K562 (cell line): ENCODE measurements around the gene SLC28A3. TPM values are rescaled to one million over a fixed set of nuclear protein-coding genes. Genes with fewer than 3 reads are reported as not detected.

Experiments used
- ATAC-seq: fragments of 200-7000 bp; cut with Tn5 transposase; 3 replicates; pipeline ENCODE4 v1.9.1; 2020; ENCODE audit warnings: moderate library complexity
- BruUV-seq: library from RNA; stranded (reverse); fragments of 400-500 nt; replicated peaks from 2 replicates; lab custom pipeline; 2021; lab: Mats Ljungman, UMichigan
- CTCF ChIA-PET: fragments of 300-600 bp; formaldehyde crosslinking; extraction: SDS; loops from one replicate; lab custom pipeline; 2021; ENCODE audit warnings: low intra/inter-chr PET ratio; lab: Yijun Ruan, JAX
- POLR2A ChIA-PET: fragments of 300-600, 350-650 bp; sonication (Branson Sonifier 250); formaldehyde crosslinking; extraction: SDS; loops from one replicate; lab custom pipeline; 2021; ENCODE audit warnings: antibody characterized with exemption, inconsistent platforms; lab: Yijun Ruan, JAX
- DNase-seq, 4 experiments: peaks; one replicate each; pipeline versions ENCODE4 v3.0.0 to v3.0.0-alpha.2; 2011 to 2018; ENCODE audit warnings: low spot score in 3 of 4, mixed read lengths in 3 of 4; ENCODE audit errors: extremely low read depth in 1 of 4
- FAIRE-seq: peaks from 2 replicates; lab custom pipeline; 2011; peaks lifted over from hg19 to GRCh38; lab: Jason Lieb, UNC
- H2AFZ ChIP-seq: 2 replicates; pipeline ENCODE4 v1.6.0; 2011; ENCODE audit warnings: low read depth, low read length, control low read depth, inconsistent platforms
- H3K27ac ChIP-seq: fragments of 200-600 bp; 3 replicates; pipeline ENCODE4 v1.8.0; 2011; ENCODE audit warnings: low read depth, mild to moderate bottlenecking, control low read depth, inconsistent platforms, low read length, moderate library complexity, mixed read lengths; ENCODE audit errors: extremely low read depth
- H3K27me3 ChIP-seq, 2 experiments: fragments of 300-600 bp in 1 of 2; 2 replicates in 1 of 2; 3 replicates in 1 of 2; pipeline versions ENCODE4 v1.6.0 to v1.8.0; 2011; ENCODE audit warnings: inconsistent platforms in 2 of 2, low read length in 2 of 2, mild to moderate bottlenecking in 1 of 2, mixed read lengths in 1 of 2, moderate library complexity in 1 of 2; ENCODE audit not compliant: control insufficient read depth in 2 of 2, insufficient read depth in 2 of 2
- H3K36me3 ChIP-seq: fragments of 300-600 bp; 3 replicates; pipeline ENCODE4 v1.8.0; 2011; ENCODE audit warnings: mild to moderate bottlenecking, low read length, inconsistent platforms; ENCODE audit not compliant: control insufficient read depth, insufficient read depth
- H3K4me1 ChIP-seq, 2 experiments: fragments of 200-600 bp in 1 of 2; replicated peaks in 1 of 2; 2 replicates in 1 of 2; 3 replicates in 1 of 2; pipeline versions ENCODE4 v1.5.1 to v1.8.0; 2011; ENCODE audit warnings: inconsistent platforms in 2 of 2, low read length in 2 of 2, mild to moderate bottlenecking in 1 of 2, mixed read lengths in 1 of 2, moderate library complexity in 1 of 2; ENCODE audit not compliant: control insufficient read depth in 2 of 2, insufficient read depth in 2 of 2
- H3K4me2 ChIP-seq: 2 replicates; pipeline ENCODE4 v1.6.1; 2011; ENCODE audit warnings: low read length, control low read depth, inconsistent platforms, mixed read lengths; ENCODE audit not compliant: insufficient read depth
- H3K4me3 ChIP-seq: fragments of 200-600 bp; sonication (generic), shearing (Covaris generic); 2 replicates; pipeline ENCODE4 v1.5.1; 2016; ENCODE audit warnings: control low read depth, inconsistent platforms
- H3K79me2 ChIP-seq: fragments of 200-600 bp; 3 replicates; pipeline ENCODE4 v1.8.0; 2011; ENCODE audit warnings: low read length, inconsistent platforms; ENCODE audit not compliant: control insufficient read depth, insufficient read depth
- H3K9ac ChIP-seq, 2 experiments: 2 replicates each; pipeline versions ENCODE4 v1.6.0 to v1.6.1; 2011; ENCODE audit warnings: low read depth in 2 of 2, low read length in 2 of 2, control low read depth in 1 of 2, inconsistent platforms in 1 of 2, mild to moderate bottlenecking in 1 of 2, mixed read lengths in 1 of 2; ENCODE audit not compliant: insufficient read depth in 1 of 2
- H3K9me1 ChIP-seq: one replicate; pipeline ENCODE4 v1.6.0; 2011; ENCODE audit warnings: inconsistent platforms, mild to moderate bottlenecking, low read length, moderate library complexity; ENCODE audit not compliant: control insufficient read depth, insufficient read depth
- H3K9me3 ChIP-seq: replicated peaks from 2 replicates; pipeline ENCODE4 v1.5.1; 2011; ENCODE audit warnings: low read depth, low read length, inconsistent platforms; ENCODE audit not compliant: control insufficient read depth, insufficient read depth
- H4K20me1 ChIP-seq: replicated peaks from 2 replicates; pipeline ENCODE4 v1.6.1; 2011; ENCODE audit warnings: low read length, inconsistent platforms, mixed read lengths; ENCODE audit not compliant: control insufficient read depth, insufficient read depth
- ARID1B ChIP-seq: fragments of 450-650 bp; IDR thresholded peaks from 2 replicates; pipeline ENCODE4 v1.6.1; 2016; ENCODE audit warnings: antibody characterized with exemption, mild to moderate bottlenecking, inconsistent platforms
- ATF2 ChIP-seq: sonication (generic); formaldehyde crosslinking; IDR thresholded peaks from 2 replicates; pipeline ENCODE4 v1.8.1; 2022; ENCODE audit warnings: missing genetic modification reagents
- CGGBP1 ChIP-seq: fragments of 250-450 bp; sonication (Bioruptor Pico); IDR thresholded peaks from 2 replicates; pipeline ENCODE4 v1.9.0; 2021; ENCODE audit warnings: mild to moderate bottlenecking
- DNMT1 ChIP-seq: fragments of 450-650 bp; IDR thresholded peaks from 2 replicates; pipeline ENCODE4 v1.6.1; 2016; ENCODE audit warnings: antibody characterized with exemption, mild to moderate bottlenecking
- FOXK2 ChIP-seq, 2 experiments: fragments of 450-650 bp; IDR thresholded peaks in 1 of 2; conservative IDR thresholded peaks in 1 of 2; 2 replicates each; pipeline ENCODE4 v1.6.1; 2016; ENCODE audit warnings: low read depth in 2 of 2, mild to moderate bottlenecking in 1 of 2
- HBP1 ChIP-seq: fragments of 450-650 bp; formaldehyde crosslinking; IDR thresholded peaks from 2 replicates; pipeline ENCODE4 v1.4.0; 2022; ENCODE audit warnings: missing genetic modification characterization
- HNRNPLL ChIP-seq: fragments of 200-400 bp; formaldehyde crosslinking; IDR thresholded peaks from 2 replicates; pipeline ENCODE4 v1.6.1; 2017; ENCODE audit warnings: low read length, low read depth, mild to moderate bottlenecking; ENCODE audit not compliant: poor library complexity, severe bottlenecking
- MEF2A ChIP-seq: IDR thresholded peaks from 2 replicates; pipeline ENCODE4 v1.6.1; 2011; ENCODE audit warnings: low read depth, mild to moderate bottlenecking, low read length, moderate library complexity; ENCODE audit not compliant: control insufficient read depth
- REST ChIP-seq, 2 experiments: fragments of 450-650 bp; formaldehyde crosslinking in 1 of 2; IDR thresholded peaks; 2 replicates each; pipeline versions ENCODE4 v1.4.0 to v1.6.1; 2014 to 2020; ENCODE audit warnings: mild to moderate bottlenecking in 2 of 2, borderline replicate concordance in 1 of 2, low read depth in 1 of 2
- SRSF9 ChIP-seq: fragments of 200-400 bp; formaldehyde crosslinking; IDR thresholded peaks from 2 replicates; pipeline ENCODE4 v1.6.1; 2017; ENCODE audit warnings: low read depth, low read length, borderline replicate concordance
- XRCC3 ChIP-seq: fragments of 450-650 bp; IDR thresholded peaks from 2 replicates; pipeline ENCODE4 v1.6.1; 2017; ENCODE audit warnings: mild to moderate bottlenecking, moderate library complexity
- ZNF239 ChIP-seq: fragments of 250-450 bp; sonication (Bioruptor Pico); IDR thresholded peaks from 2 replicates; pipeline ENCODE4 v1.4.0; 2020; ENCODE audit warnings: mild to moderate bottlenecking
- WGBS: fragments of 100-300 bp; shearing (Covaris generic); methylation state at CpG from one replicate; pipeline ENCODE4 v1.1.6; 2016; ENCODE audit warnings: low coverage, mixed read lengths; ENCODE audit not compliant: insufficient coverage; ENCODE audit errors: missing lambda C conversion rate; 5-methylcytosine and 5-hydroxymethylcytosine counted together
- in situ Hi-C: fragments of 300-500 bp; cut with MboI; formaldehyde crosslinking; loops from 4 replicates; pipeline ENCODE4 v1.15.0; 2018; ENCODE audit warnings: inconsistent platforms, mixed read lengths
- intact Hi-C: fragments of 100-400 bp; cut with micrococcal nuclease; formaldehyde crosslinking; loops from 2 replicates; pipeline ENCODE4 v1.14.2; 2022
- polyA plus RNA-seq, 8 experiments: library from polyadenylated mRNA; depleted of rRNA in 4 of 8; stranded (reverse) in 5 of 8; unstranded in 3 of 8; fragments of >200 nt; fragmentation: Nextera tagmentation in 2 of 8; fragmentation: Illumina TruSeq in 1 of 8; extraction: Ambion mirVana in 2 of 8; extraction: Trizol in 1 of 8; gene quantifications; 2 replicates each; pipeline versions ENCODE4 v1.2.1 to v1.2.3, GENCODE V29; 2011 to 2014; ENCODE audit warnings: inconsistent platforms in 1 of 8, missing spikeins in 1 of 8
- total RNA-seq, 7 experiments: library from RNA; depleted of rRNA in 6 of 7; stranded (reverse); fragments of >200 nt in 6 of 7; fragmentation: Illumina TruSeq in 2 of 7; extraction: Trizol in 2 of 7; gene quantifications; 2 replicates each; pipeline versions ENCODE4 v1.2.1 to v1.2.3, GENCODE V29; 2011 to 2021; ENCODE audit warnings: low replicate concordance in 1 of 7

The SLC28A3 gene
- total and polyA plus RNA-seq, 9 of the 15 experiments (the other 6 are each of a cell fraction or from before 2014, with no cell fraction given) = not detected

- no peak for FAIRE-seq
- intact Hi-C loops = no loop called here
- H3K36me3 ChIP-seq = no peaks in the 10 kb centered on the region
- in situ Hi-C loops = loop anchor here (25.0 kb wide), 1 partner anchor 1405 kb away; no protein-coding TSS in a partner anchor
- no peaks in the 10 kb centered on the region for H3K9me1 ChIP-seq
- ChIA-PET CTCF (no interaction called here), POLR2A (no interaction called here)
- DNase-seq = no peak
- H3K4me2 ChIP-seq = no peak overlapping the region
- WGBS = 1% methylated on average over 6 of the region's 6 CpGs
- H3K27ac ChIP-seq = no peak overlapping the region
- ATAC-seq = no peak
- no peaks in the 10 kb centered on the region for H3K27me3 ChIP-seq
- no peaks in the 10 kb centered on the region for H3K9me3 ChIP-seq
- no peaks in the 10 kb centered on the region for H4K20me1 ChIP-seq
- no peak overlapping the region for H3K9ac ChIP-seq
- BruUV-seq = no TSS peak
- H3K4me3 ChIP-seq = no peak overlapping the region
- H3K79me2 ChIP-seq = no peaks in the 10 kb centered on the region
- peaks cover 0 to 4% of the 10 kb centered on the region in 2 experiments; a peak in 2 of 5 replicates for H3K4me1 ChIP-seq
- H2AFZ ChIP-seq = no peak overlapping the region
- no peak for TF ChIP-seq HNRNPLL
- TF ChIP-seq ATF2 (CRISPR knock-in tag) = no peak
- no peak for TF ChIP-seq ARID1B
- TF ChIP-seq MEF2A = no peak
- TF ChIP-seq ZNF239 (CRISPR knock-in tag) = no peak
- no peak for TF ChIP-seq FOXK2 (conservative IDR thresholded peaks at IDR 0.05 in 1 of 2, IDR thresholded peaks at IDR 0.05 in 1 of 2; ENCODE audit: low read depth in 2 of 2)
- no peak for TF ChIP-seq CGGBP1 (CRISPR knock-in tag)
- TF ChIP-seq HBP1 (CRISPR knock-in tag) = no peak
- no peak for TF ChIP-seq XRCC3
- TF ChIP-seq REST (IDR thresholded peaks at IDR 0.05; ENCODE audit: borderline replicate concordance) = no peak
- TF ChIP-seq REST (CRISPR knock-in tag; IDR thresholded peaks at IDR 0.05; ENCODE audit: low read depth) = no peak
- TF ChIP-seq SRSF9 = no peak
- no peak for TF ChIP-seq DNMT1
These were observed 42.2 kb upstream of the SLC28A3 start for GRCh38 chr9:84382720-84383119.
